Breast epithelium (tissue), 4 donors: ENCODE data around the gene NR3C2. TPM values are rescaled to one million over a fixed set of nuclear protein-coding genes. Genes with fewer than 3 reads are reported as not detected.

ENCODE experiments used
- DNase-seq, 2 donors: peaks; one replicate each; pipeline ENCODE4 v3.0.0-alpha.2; 2019; ENCODE audit warnings: low spot score in 2 of 2
- H3K27ac ChIP-seq, 2 donors: fragments of 200-600 bp; sonication (generic) in 1 of 2; one replicate each; pipeline ENCODE4 v1.5.1; 2016 to 2019; ENCODE audit warnings: mild to moderate bottlenecking in 1 of 2
- H3K27me3 ChIP-seq, 2 donors: fragments of 200-600 bp; sonication (generic) in 1 of 2; one replicate each; pipeline versions ENCODE4 v1.5.1 to v1.6.0; 2017 to 2019; ENCODE audit warnings: control low read depth in 1 of 2, mild to moderate bottlenecking in 1 of 2
- H3K36me3 ChIP-seq: fragments of 200-600 bp; one replicate; pipeline ENCODE4 v1.5.1; 2019
- H3K4me1 ChIP-seq, 2 donors: fragments of 200-600 bp; sonication (generic); one replicate each; pipeline ENCODE4 v1.5.1; 2016 to 2019; ENCODE audit warnings: control low read depth in 1 of 2
- H3K4me3 ChIP-seq, 3 donors: fragments of 200-600 bp; sonication (generic); 1 replicate in 2 of 3; 2 replicates in 1 of 3; pipeline ENCODE4 v1.5.1; 2016 to 2019; ENCODE audit warnings: mild to moderate bottlenecking in 3 of 3, moderate library complexity in 2 of 3
- H3K9me3 ChIP-seq, 2 donors: fragments of 200-600 bp; sonication (generic) in 1 of 2; one replicate each; pipeline ENCODE4 v1.5.1; 2016 to 2019; ENCODE audit warnings: control low read depth in 1 of 2
- CTCF ChIP-seq, 3 donors: fragments of 450-650 bp; IDR thresholded peaks; one replicate each; pipeline ENCODE4 v1.5.1; 2016 to 2017; ENCODE audit warnings: antibody characterized with exemption in 3 of 3, mild to moderate bottlenecking in 3 of 3, moderate library complexity in 3 of 3
- POLR2A ChIP-seq: fragments of 450-650 bp; IDR thresholded peaks from one replicate; pipeline ENCODE4 v1.6.1; 2016; ENCODE audit warnings: antibody characterized with exemption, mild to moderate bottlenecking, moderate library complexity
- POLR2AphosphoS5 ChIP-seq, 3 donors: sonication (generic); formaldehyde crosslinking; IDR thresholded peaks; one replicate each; pipeline ENCODE4 v1.6.1; 2017; ENCODE audit warnings: antibody characterized with exemption in 3 of 3
- intact Hi-C: fragments of 100-400 bp; cut with DNase I; formaldehyde crosslinking; loops from one replicate; pipeline ENCODE4 v1.15.1; 2023; ENCODE audit warnings: low total_unique reads
- total RNA-seq, 3 donors: library from RNA; depleted of rRNA; stranded (reverse); fragments of >200 nt; gene quantifications; one replicate each; pipeline ENCODE4 v1.1.0, GENCODE V29; 2016

The NR3C2 gene
- total RNA-seq, 3 donors from 2014 or later = 8.0 to 39.5 (median 13.8) TPM

GRCh38 chr4:148238086-148238485 lies 204.1 kb downstream of the NR3C2 start:
- TF ChIP-seq POLR2AphosphoS5 (IDR thresholded peaks at IDR 0.05) = no peak
- no peak for TF ChIP-seq POLR2A
- no peak for TF ChIP-seq CTCF (IDR thresholded peaks at IDR 0.05)
- H3K9me3 ChIP-seq = no peaks in the 10 kb centered on the region
- DNase-seq = no peak
- H3K36me3 ChIP-seq = no peaks in the 10 kb centered on the region
- H3K4me1 ChIP-seq = peaks cover 0 to 6% of the 10 kb centered on the region in 2 donors
- no peak overlapping the region for H3K27ac ChIP-seq
- H3K27me3 ChIP-seq = no peaks in the 10 kb centered on the region
- H3K4me3 ChIP-seq = no peak overlapping the region
- intact Hi-C loops = no loop called here

- no peak overlapping the region for H3K27ac ChIP-seq
- DNase-seq = no peak
- no peak overlapping the region for H3K4me3 ChIP-seq
- no peaks in the 10 kb centered on the region for H3K9me3 ChIP-seq
- no peaks in the 10 kb centered on the region for H3K36me3 ChIP-seq
- intact Hi-C loops = no loop called here
- TF ChIP-seq POLR2AphosphoS5 (IDR thresholded peaks at IDR 0.05) (no peak), POLR2A (no peak), CTCF (IDR thresholded peaks at IDR 0.05) (no peak)
- peaks cover 0 to 6% of the 10 kb centered on the region in 2 donors for H3K4me1 ChIP-seq
- no peaks in the 10 kb centered on the region for H3K27me3 ChIP-seq
Measured at GRCh38 chr4:148235809-148236208, 206.4 kb downstream of the NR3C2 start.

- intact Hi-C loops = no loop called here
- Histone ChIP-seq H3K4me1 (no peaks in the 10 kb centered on the region), H3K36me3 (no peaks in the 10 kb centered on the region), H3K27ac (no peak overlapping the region), H3K9me3 (no peaks in the 10 kb centered on the region), H3K4me3 (no peak overlapping the region), H3K27me3 (no peaks in the 10 kb centered on the region)
- DNase-seq = no peak
- TF ChIP-seq POLR2AphosphoS5 (IDR thresholded peaks at IDR 0.05) (no peak), CTCF (IDR thresholded peaks at IDR 0.05) (no peak), POLR2A (no peak)
Measured at GRCh38 chr4:148229798-148230197, 212.4 kb downstream of the NR3C2 start.

- Histone ChIP-seq H3K36me3 (no peaks in the 10 kb centered on the region), H3K27me3 (no peaks in the 10 kb centered on the region), H3K4me1 (no peaks in the 10 kb centered on the region), H3K4me3 (no peak overlapping the region), H3K9me3 (no peaks in the 10 kb centered on the region), H3K27ac (no peak overlapping the region)
- intact Hi-C loops = no loop called here
- no peak for TF ChIP-seq CTCF (IDR thresholded peaks at IDR 0.05)
- TF ChIP-seq POLR2A = no peak
- no peak for TF ChIP-seq POLR2AphosphoS5 (IDR thresholded peaks at IDR 0.05)
- DNase-seq = no peak
Measured at GRCh38 chr4:148229028-148229427, 213.2 kb downstream of the NR3C2 start.

- Histone ChIP-seq H3K27ac (no peak overlapping the region), H3K4me3 (no peak overlapping the region), H3K36me3 (no peaks in the 10 kb centered on the region), H3K27me3 (no peaks in the 10 kb centered on the region), H3K9me3 (no peaks in the 10 kb centered on the region), H3K4me1 (no peaks in the 10 kb centered on the region)
- no peak for DNase-seq
- intact Hi-C loops = no loop called here
- TF ChIP-seq CTCF (IDR thresholded peaks at IDR 0.05) (no peak), POLR2AphosphoS5 (IDR thresholded peaks at IDR 0.05) (no peak), POLR2A (no peak)
Measured at GRCh38 chr4:148227147-148227546, 215.1 kb downstream of the NR3C2 start.
